ENCODE results near the gene TMF1. TPM values are rescaled to one million over a fixed set of nuclear protein-coding genes. Genes with fewer than 3 reads are reported as not detected.

The TMF1 gene
- total RNA-seq, 4 donors from 2014 or later: 21.1 to 27.7 (median 24.9) TPM

DNA sequence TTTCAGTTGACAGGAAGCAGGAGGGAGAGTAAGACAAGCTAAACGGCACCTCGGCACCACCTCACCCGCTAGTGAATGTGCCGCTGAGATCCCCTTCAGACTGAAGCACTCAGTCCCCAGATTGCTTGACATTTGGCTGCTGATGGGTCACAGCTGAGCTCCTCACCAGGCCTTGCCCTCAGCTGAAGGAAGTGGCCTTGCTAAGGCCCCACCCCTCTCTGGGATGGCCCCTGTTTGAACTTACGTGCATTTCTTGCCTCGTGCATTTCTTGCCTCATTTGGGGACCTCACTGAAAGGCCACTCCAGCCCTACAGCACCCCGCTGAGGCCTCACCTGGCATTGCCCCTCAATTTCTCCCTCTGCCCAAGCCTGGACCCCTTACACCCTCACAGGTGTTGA lies 78.5 kb downstream of the TMF1 start:
- no peak for DNase-seq (ENCODE audit: low spot score in 2 of 2)
- no peak overlapping the region for H3K4me3 ChIP-seq (ENCODE audit: low read depth, poor library complexity, severe bottlenecking)
- 70 to 72% methylated on average over 7 of the region's 7 CpGs for WGBS, 2 donors
- TF ChIP-seq, protein P1, sequence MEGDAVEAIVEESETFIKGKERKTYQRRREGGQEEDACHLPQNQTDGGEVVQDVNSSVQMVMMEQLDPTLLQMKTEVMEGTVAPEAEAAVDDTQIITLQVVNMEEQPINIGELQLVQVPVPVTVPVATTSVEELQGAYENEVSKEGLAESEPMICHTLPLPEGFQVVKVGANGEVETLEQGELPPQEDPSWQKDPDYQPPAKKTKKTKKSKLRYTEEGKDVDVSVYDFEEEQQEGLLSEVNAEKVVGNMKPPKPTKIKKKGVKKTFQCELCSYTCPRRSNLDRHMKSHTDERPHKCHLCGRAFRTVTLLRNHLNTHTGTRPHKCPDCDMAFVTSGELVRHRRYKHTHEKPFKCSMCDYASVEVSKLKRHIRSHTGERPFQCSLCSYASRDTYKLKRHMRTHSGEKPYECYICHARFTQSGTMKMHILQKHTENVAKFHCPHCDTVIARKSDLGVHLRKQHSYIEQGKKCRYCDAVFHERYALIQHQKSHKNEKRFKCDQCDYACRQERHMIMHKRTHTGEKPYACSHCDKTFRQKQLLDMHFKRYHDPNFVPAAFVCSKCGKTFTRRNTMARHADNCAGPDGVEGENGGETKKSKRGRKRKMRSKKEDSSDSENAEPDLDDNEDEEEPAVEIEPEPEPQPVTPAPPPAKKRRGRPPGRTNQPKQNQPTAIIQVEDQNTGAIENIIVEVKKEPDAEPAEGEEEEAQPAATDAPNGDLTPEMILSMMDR (IDR thresholded peaks at IDR 0.05): no peak
- TF ChIP-seq POLR2A (IDR thresholded peaks at IDR 0.05): no peak
- intact Hi-C loops (cut with DNase I; ENCODE audit: low total_unique reads): no loop called here

DNA sequence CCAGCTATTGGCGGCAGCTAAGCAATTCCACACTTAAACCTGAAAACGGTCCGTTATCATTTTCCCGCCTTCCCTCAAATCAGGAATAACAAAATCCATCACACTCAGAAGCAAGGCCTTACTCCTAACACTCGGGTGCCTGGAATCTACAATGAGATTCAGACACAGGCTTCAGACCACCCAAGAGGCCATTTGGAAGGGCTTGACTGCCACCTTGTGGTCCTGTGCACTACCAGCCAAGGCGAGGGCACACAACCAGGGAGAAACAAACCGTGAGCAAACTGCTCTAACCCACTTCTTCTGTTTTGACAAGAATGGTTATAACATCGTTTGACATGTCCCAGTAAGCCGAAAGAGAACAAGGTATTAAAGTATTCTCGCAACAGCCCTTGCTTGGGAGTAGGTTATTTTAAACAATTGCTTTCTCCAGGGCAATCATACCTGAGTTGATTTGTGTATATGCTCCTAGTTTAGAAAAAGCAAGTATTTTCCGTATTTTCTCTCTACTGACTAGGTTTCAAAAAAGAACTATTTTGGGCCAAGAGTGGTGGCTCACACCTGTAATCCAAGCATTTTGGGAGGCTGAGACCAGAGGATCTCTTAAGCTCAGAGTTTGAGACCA lies 79.7 kb downstream of the TMF1 start:
- DNase-seq (ENCODE audit: low spot score in 2 of 2): no peak
- 42 to 46% methylated on average over 11 of the region's 11 CpGs for WGBS, 2 donors
- TF ChIP-seq, protein P1 (IDR thresholded peaks at IDR 0.05): no peak
- no peak for TF ChIP-seq POLR2A (IDR thresholded peaks at IDR 0.05)
- no peak overlapping the region for H3K4me3 ChIP-seq (ENCODE audit: low read depth, poor library complexity, severe bottlenecking)
- intact Hi-C loops (cut with DNase I; ENCODE audit: low total_unique reads): no loop called here

MicroRNAs within 50 kb of the gene (microRNA counts, 767-probe panel; counts per million panel counts)
- microRNA hsa-miR-3136-5p: 0 to 358 counts per million in 2 donors

Small RNA genes within 50 kb of the gene (microRNA-seq; reads per million reads assigned to microRNA genes)
- 1.1 to 2.0 reads per million in 2 donors for gene MIR3136 (ENCODE audit: borderline number of aligned reads in 1 of 2, borderline replicate concordance in 2 of 2)

Other genes with a start within 250 kb of the TMF1 start
- not detected for gene TAFA4, start 119.8 kb downstream of the TMF1 start, total RNA-seq
- gene EOGT, start 38.6 kb downstream of the TMF1 start, total RNA-seq: 10 to 100 TPM; 11.3 to 22.8 (median 16.0) TPM
- 10 to 100 TPM; 33.8 to 54.6 (median 36.6) TPM for gene UBA3, start 28.0 kb upstream of the TMF1 start, total RNA-seq
- gene ARL6IP5, start 32.6 kb upstream of the TMF1 start, total RNA-seq: 10 to 100 TPM; 28.1 to 75.9 (median 54.1) TPM
- gene LMOD3, start 70.3 kb upstream of the TMF1 start, total RNA-seq: not detected